Anterior cingulate cortex (tissue), 58 donors: ENCODE results near the gene CALCOCO2.
"Not testable (repeated sequence)": the region's sequence is repeated elsewhere in the genome, so short reads cannot be mapped to it uniquely, and the experiment has no call there.

Experiments used
- DNase-seq, 58 donors: peaks; one replicate each; lab custom pipeline; 2025; lab: John Stamatoyannopoulos, UW

The CALCOCO2 gene

GRCh38 chr17:48871551-48872351 lies 40.9 kb downstream of the CALCOCO2 start:
- DNase-seq = no peak

GRCh38 chr17:48872409-48872808 lies 41.6 kb downstream of the CALCOCO2 start:
- DNase-seq = not testable (repeated sequence)

- no peak for DNase-seq
Measured at GRCh38 chr17:48873209-48873608, 42.4 kb downstream of the CALCOCO2 start.

GRCh38 chr17:48873696-48874443 lies 43.0 kb downstream of the CALCOCO2 start:
- no peak for DNase-seq

GRCh38 chr17:48878920-48879898 lies 48.4 kb downstream of the CALCOCO2 start:
- peak in 33 of 58 donors; percentile 1 to 45 (median 8) for DNase-seq

GRCh38 chr17:48882272-48882671 lies 51.4 kb downstream of the CALCOCO2 start:
- DNase-seq = no peak

- DNase-seq = no peak
Measured at GRCh38 chr17:48883171-48883570, 52.3 kb downstream of the CALCOCO2 start.

GRCh38 chr17:48890086-48890485 lies 59.3 kb downstream of the CALCOCO2 start:
- no peak for DNase-seq

GRCh38 chr17:48892940-48893645 lies 62.3 kb downstream of the CALCOCO2 start:
- DNase-seq = peak in 1 of 58 donors; percentile 6

- no peak for DNase-seq
Measured at GRCh38 chr17:48893646-48894508, 63.0 kb downstream of the CALCOCO2 start.

- DNase-seq = no peak
Measured at GRCh38 chr17:48894886-48895285, 64.1 kb downstream of the CALCOCO2 start.

GRCh38 chr17:48901241-48901640 lies 70.4 kb downstream of the CALCOCO2 start:
- DNase-seq = no peak

GRCh38 chr17:48903401-48903800 lies 72.6 kb downstream of the CALCOCO2 start:
- DNase-seq = no peak

- no peak for DNase-seq
Measured at GRCh38 chr17:48904428-48904827, 73.6 kb downstream of the CALCOCO2 start.

- no peak for DNase-seq
Measured at GRCh38 chr17:48905987-48906515, 75.2 kb downstream of the CALCOCO2 start.

GRCh38 chr17:48907713-48908046 lies 76.8 kb downstream of the CALCOCO2 start:
- no peak for DNase-seq

GRCh38 chr17:48908047-48908843 lies 77.4 kb downstream of the CALCOCO2 start, which contains the start of gene UBE2Z:
UBE2Z (plus strand) TSS chr17:48908407; CDS start chr17:48908504, 97 bp downstream.
- DNase-seq = peak; percentile 57 to 98 (median 95)
